Activated T-cell treated with anti-CD3 and anti-CD28 coated beads, Interleukin-2, amount 50 U/mL, for 4 hours (primary cell): ENCODE measurements around the gene JDP2. TPM values are rescaled to one million over a fixed set of nuclear protein-coding genes. Genes with fewer than 3 reads are reported as not detected.

Experiments
- ATAC-seq, 2 donors: fragments of 200-7000 bp; cut with Tn5 transposase; one replicate each; pipeline ENCODE4 v1.10.0; 2021
- DNase-seq: peaks from one replicate; pipeline ENCODE4 v3.0.0-alpha.2; 2020
- H3K27me3 Mint-ChIP-seq: one replicate; pipeline ENCODE4 v1.8.0; 2021; ENCODE audit warnings: low read depth, mixed read lengths
- H3K36me3 Mint-ChIP-seq: one replicate; pipeline ENCODE4 v1.8.0; 2022; ENCODE audit warnings: mixed read lengths; ENCODE audit not compliant: insufficient read depth
- H3K4me1 Mint-ChIP-seq: one replicate; pipeline ENCODE4 v1.8.0; 2021; ENCODE audit warnings: low read depth, mixed read lengths
- H3K4me3 Mint-ChIP-seq: one replicate; pipeline ENCODE4 v1.8.0; 2021; ENCODE audit warnings: mild to moderate bottlenecking, moderate library complexity, mixed read lengths
- H3K9me3 Mint-ChIP-seq: one replicate; pipeline ENCODE4 v1.8.0; 2021; ENCODE audit warnings: mixed read lengths
- total RNA-seq, 3 donors: library from RNA; stranded (reverse); gene quantifications; one replicate each; pipeline ENCODE4 v1.2.1, GENCODE V29; 2021

Gene JDP2
- total RNA-seq, 3 donors from 2014 or later, result 0.61 to 1.3 (median 1.3) TPM

DNA sequence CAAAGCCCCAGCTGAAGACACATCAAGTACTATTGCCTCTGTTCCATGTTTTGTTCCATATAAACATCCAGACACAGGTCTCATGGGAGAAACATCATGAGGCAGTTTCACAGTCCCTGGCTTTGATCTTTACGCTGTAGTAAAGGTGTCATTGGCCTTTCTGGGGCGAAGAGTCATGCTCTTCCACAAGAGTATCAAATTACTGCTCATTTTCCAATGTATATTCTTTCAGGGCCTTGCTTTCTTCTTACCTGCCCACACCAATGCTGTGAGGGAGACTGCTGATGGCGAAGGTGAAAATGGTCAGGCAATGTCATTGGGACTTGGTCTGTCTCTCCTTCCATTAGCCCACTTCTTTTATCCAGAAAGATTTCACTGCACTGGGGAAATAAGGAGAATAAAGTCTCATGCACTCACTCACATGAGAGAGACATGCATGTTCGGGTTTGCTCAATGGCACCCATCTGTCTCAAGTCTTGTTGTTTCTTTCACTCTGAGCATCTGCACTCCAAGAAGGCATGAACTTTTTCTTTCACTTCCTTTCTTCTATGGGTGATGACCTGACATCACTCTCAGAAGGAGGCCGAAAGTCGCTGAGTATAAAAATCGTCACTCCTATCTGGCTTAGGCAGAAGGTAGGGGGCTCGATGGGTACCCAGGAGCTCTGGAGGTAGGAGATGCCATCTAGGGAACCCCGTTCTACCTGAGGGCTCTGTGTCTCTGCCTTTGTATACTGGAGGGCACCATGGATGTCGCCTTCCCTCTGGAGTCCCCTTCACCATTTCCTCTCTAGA is 1.3 kb upstream of the JDP2 start:
- DNase-seq (no peak), ATAC-seq (peak; percentile 52)
- Mint-ChIP-seq H3K9me3 (peaks cover 6% of the 10 kb centered on the region), H3K27me3 (peaks cover 29% of the 10 kb centered on the region), H3K4me3 (peak overlapping the region; percentile 71), H3K36me3 (no peaks in the 10 kb centered on the region), H3K4me1 (peaks cover 9% of the 10 kb centered on the region)

DNA sequence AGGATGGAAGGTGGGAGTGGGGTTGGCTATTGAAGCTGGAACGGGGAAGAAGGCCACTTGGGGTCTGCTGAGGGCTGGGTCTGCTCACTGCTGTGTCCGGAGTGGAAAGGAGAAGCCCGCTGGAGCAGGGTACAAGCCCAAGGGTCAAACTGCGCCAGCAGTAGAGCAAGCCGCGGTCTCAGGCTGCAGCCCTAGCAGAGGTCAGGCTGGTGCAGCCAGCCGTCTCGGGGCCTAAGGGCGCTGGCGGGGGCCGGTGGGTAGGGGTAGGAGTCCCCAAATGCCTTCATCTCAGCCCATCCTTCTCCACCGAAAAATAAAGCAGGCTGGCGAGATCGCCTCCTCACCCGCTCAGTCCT is 718 bp upstream of the JDP2 start:
- H3K36me3 Mint-ChIP-seq, result no peaks in the 10 kb centered on the region
- peaks cover 6% of the 10 kb centered on the region for H3K9me3 Mint-ChIP-seq
- DNase-seq (no peak), ATAC-seq (peak in 1 of 2 donors; percentile 8)
- peak overlapping the region; percentile 71 for H3K4me3 Mint-ChIP-seq
- peaks cover 29% of the 10 kb centered on the region for H3K27me3 Mint-ChIP-seq
- H3K4me1 Mint-ChIP-seq, result peaks cover 9% of the 10 kb centered on the region

DNA sequence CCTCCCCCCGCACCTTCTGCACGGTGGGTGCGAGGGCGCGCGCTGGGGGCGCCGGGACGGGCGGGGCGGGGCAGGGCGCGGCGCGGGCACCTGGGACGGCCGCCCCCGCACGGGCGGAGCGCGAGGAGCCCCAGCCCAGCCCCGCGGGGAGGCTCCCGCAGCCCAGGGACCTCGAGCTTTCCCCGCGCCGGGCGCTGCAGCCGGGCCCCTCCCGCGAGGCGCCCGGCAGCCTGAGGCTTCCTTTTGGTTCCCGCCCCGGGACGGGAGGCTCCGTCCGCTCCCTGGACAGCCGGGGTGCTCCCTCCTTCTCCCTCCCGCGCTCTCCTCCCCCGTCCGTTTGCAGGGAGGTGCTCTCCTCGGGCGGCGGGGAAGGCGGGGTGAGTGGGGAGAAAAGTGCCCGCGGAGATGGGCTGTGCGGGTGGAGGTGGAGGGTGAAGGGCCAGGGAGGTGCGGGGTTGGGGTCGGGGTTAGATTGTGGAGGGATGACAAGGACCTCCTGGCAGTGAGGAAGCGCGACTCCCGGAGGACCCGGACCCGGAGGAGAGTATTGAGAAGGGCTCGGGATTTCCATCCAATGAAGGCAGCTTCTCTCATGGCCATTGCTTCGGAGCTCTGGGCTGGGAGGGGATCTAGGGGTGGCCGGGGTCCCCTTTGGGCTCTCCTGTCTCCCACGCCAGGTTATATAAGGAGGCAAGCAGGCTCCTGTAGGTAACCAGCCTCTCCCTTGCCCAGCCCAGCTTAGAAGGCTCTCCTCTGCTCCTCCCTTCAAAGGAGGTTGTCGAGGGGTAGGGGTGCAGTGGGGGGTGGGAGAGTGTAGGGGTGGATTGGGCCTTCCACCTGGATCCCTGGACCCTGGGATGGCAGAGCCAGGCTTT is 645 bp downstream of the JDP2 start:
- Mint-ChIP-seq H3K27me3 (peaks cover 29% of the 10 kb centered on the region), H3K9me3 (peaks cover 6% of the 10 kb centered on the region)

DNA sequence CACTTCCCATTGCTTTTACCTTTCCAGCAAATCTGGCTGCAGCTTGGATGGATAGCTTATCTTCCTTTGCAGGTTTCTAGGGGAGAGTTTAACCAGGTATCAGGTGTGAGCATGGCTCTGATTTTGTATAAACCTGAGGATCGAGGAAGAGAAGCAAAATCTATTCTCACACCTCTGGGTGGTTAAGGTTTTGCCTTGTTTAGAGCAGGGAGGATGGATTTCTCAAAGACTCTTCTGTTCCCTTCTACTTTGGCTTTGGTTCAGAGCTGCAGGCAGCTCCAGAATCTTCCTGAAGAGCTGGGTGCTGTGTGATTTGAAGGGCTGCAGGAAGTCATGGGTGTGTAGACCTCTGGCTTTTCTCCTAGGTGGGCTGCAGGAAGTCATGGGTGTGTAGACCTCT is 1.7 kb downstream of the JDP2 start:
- Mint-ChIP-seq H3K36me3 (no peaks in the 10 kb centered on the region), H3K4me3 (peak overlapping the region; percentile 20), H3K4me1 (peaks cover 9% of the 10 kb centered on the region), H3K27me3 (peaks cover 24% of the 10 kb centered on the region), H3K9me3 (no peaks in the 10 kb centered on the region)
- DNase-seq, result no peak
- ATAC-seq, result no peak

More for the DNA sequence above, 645 bp downstream of the JDP2 start:
- DNase-seq (no peak), ATAC-seq (peak; percentile 56 to 62)
- Mint-ChIP-seq H3K4me1 (peaks cover 9% of the 10 kb centered on the region), H3K4me3 (peak overlapping the region; percentile 77), H3K36me3 (no peaks in the 10 kb centered on the region)

DNA sequence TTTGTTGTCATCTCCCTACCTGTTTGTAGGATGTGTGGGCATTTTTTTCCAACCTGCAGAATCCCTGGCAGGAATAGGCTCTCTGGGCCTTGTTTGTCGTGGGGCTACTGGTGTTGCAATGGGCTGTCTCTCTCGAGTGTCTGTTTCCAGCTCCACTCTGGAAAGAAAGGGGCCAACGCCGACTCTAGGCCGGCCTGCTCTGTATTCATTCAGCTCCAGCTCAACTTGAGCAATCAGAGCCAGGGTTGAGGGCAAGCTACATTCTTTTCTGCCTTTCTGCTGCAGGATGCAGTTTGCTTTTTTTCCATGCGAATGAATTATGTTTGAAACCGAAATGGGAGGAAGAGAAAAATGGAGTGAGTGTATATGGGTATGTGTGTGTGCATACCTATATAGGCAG is 2.3 kb downstream of the JDP2 start:
- DNase-seq, result no peak
- Mint-ChIP-seq H3K4me1 (peaks cover 9% of the 10 kb centered on the region), H3K9me3 (no peaks in the 10 kb centered on the region), H3K4me3 (no peak overlapping the region), H3K27me3 (peaks cover 24% of the 10 kb centered on the region), H3K36me3 (no peaks in the 10 kb centered on the region)
- no peak for ATAC-seq

DNA sequence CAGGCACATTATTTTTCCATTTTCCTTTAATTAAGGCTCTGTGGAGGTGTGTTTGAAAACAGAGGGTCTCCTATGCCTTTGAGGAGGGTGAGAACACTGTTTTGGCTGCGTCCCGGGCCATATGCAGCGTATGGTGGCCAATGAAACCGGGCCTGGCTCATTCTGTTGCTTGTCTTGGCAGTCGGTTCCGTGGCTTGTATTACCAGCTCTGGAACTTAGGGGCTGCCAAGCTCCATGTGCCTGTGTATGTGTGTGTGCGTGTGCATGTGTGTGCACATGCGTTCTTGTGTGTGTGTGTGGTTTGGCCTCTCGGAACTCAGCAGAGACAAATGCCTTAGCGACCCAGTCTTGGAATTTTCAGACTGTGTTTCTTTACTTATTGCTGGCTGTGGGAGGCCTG is 2.7 kb downstream of the JDP2 start:
- H3K9me3 Mint-ChIP-seq, result no peaks in the 10 kb centered on the region
- ATAC-seq (no peak), DNase-seq (no peak)
- no peak overlapping the region for H3K4me3 Mint-ChIP-seq
- peaks cover 12% of the 10 kb centered on the region for H3K4me1 Mint-ChIP-seq
- peaks cover 23% of the 10 kb centered on the region for H3K27me3 Mint-ChIP-seq
- H3K36me3 Mint-ChIP-seq, result no peaks in the 10 kb centered on the region

DNA sequence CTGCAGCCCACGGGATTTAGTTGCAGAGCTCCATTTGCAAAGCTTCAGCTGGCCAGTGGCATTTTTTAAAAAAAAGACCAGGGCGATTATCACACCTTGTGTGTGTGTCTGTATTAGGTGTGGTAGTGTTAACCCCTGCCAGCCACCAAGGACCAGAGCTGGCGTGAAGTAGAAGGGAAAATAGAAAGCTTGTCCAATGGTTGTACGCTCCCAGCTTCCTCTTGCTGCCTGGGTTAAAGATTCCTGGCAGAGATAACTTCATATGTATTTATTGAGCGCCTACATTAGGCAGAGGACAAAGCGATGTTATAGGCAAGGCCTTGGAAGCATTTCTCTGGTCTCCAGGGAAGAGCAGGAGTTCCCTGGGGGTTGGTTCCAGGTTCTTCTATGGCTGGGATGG is 3.2 kb downstream of the JDP2 start:
- no peak overlapping the region for H3K4me3 Mint-ChIP-seq
- DNase-seq, result no peak
- H3K36me3 Mint-ChIP-seq, result no peaks in the 10 kb centered on the region
- H3K4me1 Mint-ChIP-seq, result peaks cover 14% of the 10 kb centered on the region
- peaks cover 20% of the 10 kb centered on the region for H3K27me3 Mint-ChIP-seq
- no peaks in the 10 kb centered on the region for H3K9me3 Mint-ChIP-seq
- no peak for ATAC-seq

DNA sequence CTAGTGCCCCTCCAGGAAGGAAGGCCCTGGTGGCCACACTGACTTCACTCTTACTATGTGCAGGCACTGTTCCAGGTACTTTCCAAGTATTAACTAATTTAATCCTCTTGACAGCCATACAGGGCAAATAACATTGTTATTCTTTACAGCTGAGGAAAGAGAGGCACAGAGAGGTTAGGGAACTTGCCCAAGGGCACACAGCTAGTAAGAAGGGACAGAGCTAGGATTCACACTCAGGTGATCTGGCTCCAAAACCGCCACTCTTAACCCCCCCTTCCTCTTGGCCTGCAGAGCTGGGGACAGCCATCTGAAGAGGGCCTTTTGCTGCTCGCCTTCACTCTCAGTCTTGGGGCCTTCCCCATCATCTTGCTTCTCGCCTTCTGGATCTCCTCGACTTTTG is 4.0 kb downstream of the JDP2 start:
- H3K4me3 Mint-ChIP-seq, result no peak overlapping the region
- H3K27me3 Mint-ChIP-seq, result peaks cover 16% of the 10 kb centered on the region
- no peaks in the 10 kb centered on the region for H3K9me3 Mint-ChIP-seq
- no peak for ATAC-seq
- peaks cover 7% of the 10 kb centered on the region for H3K4me1 Mint-ChIP-seq
- no peaks in the 10 kb centered on the region for H3K36me3 Mint-ChIP-seq
- no peak for DNase-seq

DNA sequence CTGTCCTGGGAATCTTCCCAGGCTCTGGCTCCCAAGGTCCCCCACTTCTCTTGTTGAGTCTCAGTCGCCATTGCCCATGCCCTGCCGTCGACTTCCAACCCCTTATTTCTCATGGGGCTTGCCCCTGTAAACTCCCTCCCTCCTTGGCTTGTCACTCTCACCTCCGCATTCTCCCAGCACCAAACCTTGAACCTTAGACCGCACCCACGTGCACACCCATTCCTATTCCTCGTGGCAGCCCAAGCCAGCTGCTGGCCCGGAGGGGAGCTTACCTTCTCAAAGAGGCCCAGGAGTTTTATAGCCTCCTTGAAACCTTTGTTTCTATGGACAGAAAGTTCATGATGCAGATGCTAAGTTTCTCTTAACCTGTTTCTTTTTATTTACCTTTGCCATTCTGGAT is 4.6 kb downstream of the JDP2 start:
- no peaks in the 10 kb centered on the region for H3K9me3 Mint-ChIP-seq
- ATAC-seq, result no peak
- H3K4me1 Mint-ChIP-seq, result peaks cover 5% of the 10 kb centered on the region
- H3K27me3 Mint-ChIP-seq, result peaks cover 13% of the 10 kb centered on the region
- H3K36me3 Mint-ChIP-seq, result no peaks in the 10 kb centered on the region
- H3K4me3 Mint-ChIP-seq, result no peak overlapping the region
- DNase-seq, result no peak

DNA sequence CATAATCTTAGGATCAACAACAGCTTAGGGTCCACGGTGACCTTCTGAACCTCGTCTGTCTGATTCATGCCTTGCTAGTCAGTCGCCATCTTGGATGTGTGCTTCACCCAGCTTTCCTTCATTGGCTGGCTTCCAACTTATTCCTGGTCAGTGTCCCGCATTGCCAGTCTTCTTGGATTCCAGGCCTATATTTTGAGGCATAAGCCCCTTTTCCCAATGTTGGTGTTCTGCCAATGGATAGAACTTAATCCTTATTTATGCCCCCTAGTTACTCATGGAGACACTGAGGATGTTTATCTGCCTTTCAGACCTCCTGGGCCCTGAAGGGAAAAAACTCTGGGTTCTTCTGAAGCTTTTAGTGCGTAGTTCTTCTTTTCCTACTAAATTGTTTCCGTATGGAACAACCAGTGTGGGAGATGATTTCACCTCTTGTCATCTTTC is 5.8 kb downstream of the JDP2 start:
- Mint-ChIP-seq H3K4me1 (peaks cover 5% of the 10 kb centered on the region), H3K36me3 (no peaks in the 10 kb centered on the region), H3K27me3 (peaks cover 13% of the 10 kb centered on the region), H3K9me3 (no peaks in the 10 kb centered on the region), H3K4me3 (no peak overlapping the region)
- ATAC-seq (no peak), DNase-seq (no peak)

DNA sequence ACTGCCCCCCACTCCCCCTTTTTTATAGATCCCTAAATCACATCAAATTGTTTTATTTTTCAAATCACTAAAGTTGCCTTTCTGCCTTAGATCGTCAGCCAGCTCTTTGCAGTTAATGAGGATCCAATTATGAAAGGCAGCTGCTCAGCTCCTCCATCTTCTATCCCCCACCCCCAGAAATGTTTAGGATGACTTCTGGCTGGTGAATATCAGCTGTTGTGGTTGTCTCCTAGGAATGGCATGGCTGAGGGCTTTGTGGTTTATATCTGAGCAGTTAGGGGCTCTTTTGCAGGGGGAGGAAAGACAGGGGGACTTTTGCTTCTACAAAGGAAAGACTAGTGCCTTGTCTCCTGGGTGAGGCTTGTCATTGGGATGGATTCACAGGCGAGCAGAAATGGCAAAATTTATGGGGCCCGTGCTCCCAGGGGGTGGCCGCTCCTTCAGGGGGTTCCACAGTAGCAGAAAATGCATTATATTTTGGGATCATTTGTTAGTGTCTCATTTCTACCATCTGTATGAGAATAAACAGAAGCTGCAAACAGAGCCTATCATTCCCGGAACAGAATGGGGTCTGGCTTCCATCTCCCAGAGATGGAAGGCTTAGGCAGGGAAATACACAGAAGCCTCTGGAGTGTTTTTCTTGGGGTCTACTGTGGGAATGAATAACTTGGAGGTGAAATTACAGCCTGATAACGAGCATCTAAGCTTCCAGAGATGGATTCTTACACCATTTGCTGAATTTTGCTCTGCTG is 6.5 kb downstream of the JDP2 start:
- H3K27me3 Mint-ChIP-seq, result peaks cover 7% of the 10 kb centered on the region
- no peak for ATAC-seq
- no peak overlapping the region for H3K4me3 Mint-ChIP-seq
- no peaks in the 10 kb centered on the region for H3K9me3 Mint-ChIP-seq
- no peaks in the 10 kb centered on the region for H3K36me3 Mint-ChIP-seq
- peaks cover 5% of the 10 kb centered on the region for H3K4me1 Mint-ChIP-seq
- DNase-seq, result no peak

DNA sequence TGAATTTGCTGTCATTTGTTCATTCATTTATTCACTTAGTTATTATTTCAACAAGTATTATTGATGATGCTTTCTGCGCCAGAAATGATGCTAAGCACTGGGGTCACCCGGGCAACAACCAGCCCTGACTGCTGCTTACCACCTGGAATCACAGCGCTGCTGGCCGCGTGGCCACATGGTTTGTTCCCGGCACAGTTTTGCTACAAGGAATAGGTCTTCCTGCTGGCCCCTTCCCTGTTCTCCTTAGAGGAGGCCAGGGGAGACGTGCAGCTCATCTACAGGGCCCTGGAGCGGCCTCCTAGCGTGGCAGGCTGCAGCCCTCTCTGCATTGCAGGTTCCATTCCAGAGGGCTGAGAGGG is 7.0 kb downstream of the JDP2 start:
- Mint-ChIP-seq H3K9me3 (no peaks in the 10 kb centered on the region), H3K4me1 (peaks cover 5% of the 10 kb centered on the region), H3K4me3 (no peak overlapping the region), H3K27me3 (peaks cover 3% of the 10 kb centered on the region), H3K36me3 (no peaks in the 10 kb centered on the region)
- ATAC-seq (no peak), DNase-seq (no peak)

DNA sequence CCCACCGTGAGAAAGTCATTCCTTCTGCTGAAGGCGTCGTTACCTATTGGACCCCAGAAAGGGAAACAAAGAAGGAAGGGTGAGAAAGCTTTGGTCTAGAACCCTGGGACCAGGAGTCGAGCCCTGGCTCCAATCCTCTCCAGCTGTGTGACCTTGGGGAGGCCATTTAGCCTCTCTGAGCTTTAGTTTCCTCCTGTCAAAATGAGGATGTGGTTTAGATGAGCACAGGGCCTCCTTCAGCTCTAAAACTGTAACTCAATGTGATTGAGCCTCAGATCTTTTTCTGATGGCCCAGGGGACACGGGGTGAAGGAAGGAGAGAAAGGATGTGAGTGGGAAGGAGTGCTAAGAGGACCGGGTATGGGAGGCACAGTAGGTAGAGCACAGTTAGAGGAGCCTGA is 7.7 kb downstream of the JDP2 start:
- Mint-ChIP-seq H3K27me3 (no peaks in the 10 kb centered on the region), H3K36me3 (no peaks in the 10 kb centered on the region), H3K9me3 (no peaks in the 10 kb centered on the region), H3K4me1 (peaks cover 5% of the 10 kb centered on the region), H3K4me3 (no peak overlapping the region)
- ATAC-seq, result no peak
- DNase-seq, result no peak
